H1 (cell line): Measurements from ENCODE around the gene PUS3. TPM values are rescaled to one million over a fixed set of nuclear protein-coding genes. Genes with fewer than 3 reads are reported as not detected.

Source experiments
- CTCF ChIA-PET: fragments of 300-600 bp; sonication (Branson Sonifier 250); formaldehyde crosslinking; loops from one replicate; lab custom pipeline; 2021; ENCODE audit not compliant: partially characterized antibody; lab: Charles Lee
- POLR2A ChIA-PET: fragments of 300-600 bp; sonication (Branson Sonifier 250); formaldehyde crosslinking; loops from one replicate; lab custom pipeline; 2021; ENCODE audit warnings: inconsistent platforms; ENCODE audit not compliant: partially characterized antibody; lab: Charles Lee
- DNase-seq, 2 experiments: peaks; one replicate each; pipeline versions ENCODE4 v3.0.0 to v3.0.0-alpha.2; 2010 to 2022; ENCODE audit warnings: low spot score in 2 of 2, low read depth in 1 of 2, mixed read lengths in 1 of 2
- FAIRE-seq: peaks from 2 replicates; lab custom pipeline; 2011; peaks lifted over from hg19 to GRCh38; lab: Jason Lieb, UNC
- H2AFZ ChIP-seq: 2 replicates; pipeline ENCODE4 v1.8.1; 2012; ENCODE audit warnings: low read length, inconsistent platforms
- H2AK5ac ChIP-seq: 2 replicates; pipeline ENCODE4 v1.6.1; 2013; ENCODE audit warnings: low read depth, low read length
- H2BK120ac ChIP-seq: replicated peaks from 2 replicates; pipeline ENCODE3; 2013; ENCODE audit warnings: low read depth, low read length, inconsistent platforms
- H2BK12ac ChIP-seq: 2 replicates; pipeline ENCODE4 v1.6.1; 2013; ENCODE audit warnings: low read depth, low read length
- H2BK15ac ChIP-seq: 2 replicates; pipeline ENCODE4 v1.6.1; 2013; ENCODE audit warnings: low read length
- H2BK20ac ChIP-seq: 2 replicates; pipeline ENCODE4 v1.6.1; 2013; ENCODE audit warnings: low read length
- H2BK5ac ChIP-seq: 2 replicates; pipeline ENCODE4 v1.6.1; 2013; ENCODE audit warnings: low read depth, low read length
- H3K14ac ChIP-seq: 2 replicates; pipeline ENCODE4 v1.6.1; 2013; ENCODE audit warnings: inconsistent platforms; ENCODE audit not compliant: insufficient read length
- H3K18ac ChIP-seq: 2 replicates; pipeline ENCODE4 v1.6.1; 2013; ENCODE audit warnings: low read length; ENCODE audit errors: extremely low read depth
- H3K23ac ChIP-seq: 2 replicates; pipeline ENCODE4 v1.6.1; 2013; ENCODE audit warnings: inconsistent platforms; ENCODE audit not compliant: insufficient read length
- H3K23me2 ChIP-seq: 2 replicates; pipeline ENCODE4 v1.6.1; 2013; ENCODE audit warnings: low read depth, low read length
- H3K27ac ChIP-seq: 2 replicates; pipeline ENCODE4 v1.6.1; 2011; ENCODE audit warnings: low read depth, low read length, inconsistent platforms
- H3K27me3 ChIP-seq, 4 experiments: replicated peaks in 1 of 4; 1 replicate in 1 of 4; 2 replicates in 3 of 4; pipeline versions ENCODE4 v1.6.1 to v1.8.1; 2011 to 2013; ENCODE audit warnings: low read length in 3 of 4, mild to moderate bottlenecking in 3 of 4, inconsistent platforms in 2 of 4, mixed read lengths in 2 of 4, moderate library complexity in 1 of 4; ENCODE audit not compliant: control insufficient read depth in 3 of 4, insufficient read depth in 3 of 4; ENCODE audit errors: extremely low read depth in 1 of 4
- H3K36me3 ChIP-seq, 4 experiments: 2 replicates each; pipeline versions ENCODE4 v1.6.1 to v1.8.1; 2011 to 2013; ENCODE audit warnings: mild to moderate bottlenecking in 4 of 4, low read length in 3 of 4, moderate library complexity in 2 of 4, control low read depth in 1 of 4, inconsistent platforms in 1 of 4; ENCODE audit not compliant: insufficient read depth in 4 of 4, control insufficient read depth in 2 of 4
- H3K4ac ChIP-seq: replicated peaks from 2 replicates; pipeline ENCODE3; 2013; ENCODE audit warnings: low read length, low read depth, mixed read lengths, inconsistent platforms; ENCODE audit not compliant: insufficient read length
- H3K4me1 ChIP-seq, 4 experiments: replicated peaks in 1 of 4; 1 replicate in 1 of 4; 2 replicates in 3 of 4; pipeline versions ENCODE4 v1.6.1 to v1.8.1; 2011 to 2013; ENCODE audit warnings: low read length in 3 of 4, inconsistent platforms in 2 of 4, mixed read lengths in 1 of 4; ENCODE audit not compliant: insufficient read depth in 4 of 4, control insufficient read depth in 3 of 4
- H3K4me2 ChIP-seq, 2 experiments: 2 replicates each; pipeline versions ENCODE4 v1.6.1 to v1.8.1; 2011 to 2013; ENCODE audit warnings: low read depth in 2 of 2, low read length in 2 of 2, control low read depth in 1 of 2, inconsistent platforms in 1 of 2, mild to moderate bottlenecking in 1 of 2; ENCODE audit not compliant: insufficient read depth in 1 of 2
- H3K4me3 ChIP-seq, 4 experiments: fragments of 200-600, 300-600 bp in 1 of 4; sonication (generic), shearing (Covaris generic), sonication (Bioruptor Twin) in 1 of 4; 2 replicates each; pipeline versions ENCODE4 v1.5.1 to v1.8.1; 2011 to 2016; ENCODE audit warnings: low read length in 4 of 4, low read depth in 3 of 4, control low read depth in 2 of 4, inconsistent platforms in 2 of 4, mild to moderate bottlenecking in 2 of 4, mixed read lengths in 1 of 4, moderate library complexity in 1 of 4; ENCODE audit not compliant: insufficient read depth in 2 of 4; ENCODE audit errors: extremely low read depth in 1 of 4
- H3K56ac ChIP-seq: replicated peaks from 2 replicates; pipeline ENCODE3; 2013; ENCODE audit warnings: low read depth, mild to moderate bottlenecking, mixed read lengths, low read length, inconsistent platforms; ENCODE audit not compliant: insufficient read length
- H3K79me1 ChIP-seq: 2 replicates; pipeline ENCODE4 v1.6.1; 2013; ENCODE audit warnings: low read depth, low read length, control low read depth
- H3K79me2 ChIP-seq, 2 experiments: 2 replicates each; pipeline versions ENCODE4 v1.6.1 to v1.8.1; 2012 to 2013; ENCODE audit warnings: low read length in 2 of 2, mild to moderate bottlenecking in 2 of 2, inconsistent platforms in 1 of 2; ENCODE audit not compliant: insufficient read depth in 2 of 2, control insufficient read depth in 1 of 2
- H3K9ac ChIP-seq, 4 experiments: replicated peaks in 1 of 4; 1 replicate in 1 of 4; 2 replicates in 3 of 4; pipeline versions ENCODE4 v1.6.1 to v1.8.1; 2011 to 2013; ENCODE audit warnings: low read depth in 3 of 4, low read length in 3 of 4, control low read depth in 2 of 4, mild to moderate bottlenecking in 2 of 4, moderate library complexity in 2 of 4, inconsistent platforms in 1 of 4; ENCODE audit errors: extremely low read depth in 1 of 4
- H3K9me3 ChIP-seq, 2 experiments: 2 replicates each; pipeline versions ENCODE4 v1.6.1 to v1.8.1; 2012 to 2013; ENCODE audit warnings: mild to moderate bottlenecking in 2 of 2, moderate library complexity in 2 of 2, control low read depth in 1 of 2, inconsistent platforms in 1 of 2, low read depth in 1 of 2, low read length in 1 of 2, mixed read lengths in 1 of 2; ENCODE audit not compliant: insufficient read depth in 2 of 2
- H4K20me1 ChIP-seq, 2 experiments: replicated peaks in 1 of 2; 2 replicates each; pipeline versions ENCODE3 to v1.8.1; 2011 to 2013; ENCODE audit warnings: inconsistent platforms in 2 of 2, low read length in 2 of 2, mild to moderate bottlenecking in 1 of 2; ENCODE audit not compliant: insufficient read depth in 2 of 2, control insufficient read depth in 1 of 2
- H4K5ac ChIP-seq: 2 replicates; pipeline ENCODE4 v1.6.1; 2013; ENCODE audit warnings: low read length, low read depth, mixed read lengths, inconsistent platforms; ENCODE audit not compliant: insufficient read length
- H4K8ac ChIP-seq: 2 replicates; pipeline ENCODE4 v1.8.0; 2013; ENCODE audit warnings: mild to moderate bottlenecking, moderate library complexity, low read length, inconsistent platforms; ENCODE audit not compliant: insufficient read depth; ENCODE audit errors: extremely low read depth
- H4K91ac ChIP-seq: replicated peaks from 2 replicates; pipeline ENCODE3; 2013; ENCODE audit warnings: low read length, mixed read lengths, inconsistent platforms; ENCODE audit not compliant: insufficient read length
- BRCA1 ChIP-seq: IDR thresholded peaks from 2 replicates; pipeline ENCODE4 v1.6.1; 2012; ENCODE audit warnings: low read depth, low read length, improper control_type of control experiment
- CEBPB ChIP-seq: IDR thresholded peaks from 2 replicates; pipeline ENCODE4 v1.6.1; 2012; ENCODE audit warnings: low read depth, low read length
- EGR1 ChIP-seq: IDR thresholded peaks from 2 replicates; pipeline ENCODE4 v1.6.1; 2011; ENCODE audit warnings: low read depth, low read length, borderline replicate concordance
- HDAC2 ChIP-seq, 2 experiments: fragments of 300-600 bp in 1 of 2; sonication (generic) in 1 of 2; IDR thresholded peaks; 2 replicates each; pipeline ENCODE4 v1.6.1; 2011 to 2012; ENCODE audit warnings: low read depth in 2 of 2, low read length in 2 of 2, mild to moderate bottlenecking in 2 of 2, moderate library complexity in 2 of 2, borderline replicate concordance in 1 of 2, inconsistent platforms in 1 of 2
- JUND ChIP-seq: IDR thresholded peaks from 2 replicates; pipeline ENCODE4 v1.6.1; 2011; ENCODE audit warnings: mild to moderate bottlenecking, improper control_type of control experiment, low read length
- KDM1A ChIP-seq: fragments of 200-600, 300-600 bp; sonication (generic); IDR thresholded peaks from 2 replicates; pipeline ENCODE4 v1.7.1; 2016; ENCODE audit warnings: mild to moderate bottlenecking, low read length, borderline replicate concordance
- NRF1 ChIP-seq: IDR thresholded peaks from 2 replicates; pipeline ENCODE4 v1.6.1; 2011; ENCODE audit warnings: mild to moderate bottlenecking, low read depth, low read length, improper control_type of control experiment
- SAP30 ChIP-seq: fragments of 300-600 bp; sonication (generic); IDR thresholded peaks from 2 replicates; pipeline ENCODE4 v1.7.1; 2012; ENCODE audit warnings: low read length, moderate library complexity, mild to moderate bottlenecking, inconsistent platforms; ENCODE audit not compliant: insufficient read depth, insufficient replicate concordance
- SP1 ChIP-seq: IDR thresholded peaks from 2 replicates; pipeline ENCODE4 v1.6.1; 2011; ENCODE audit warnings: low read depth, low read length
- TAF1 ChIP-seq: IDR thresholded peaks from 2 replicates; pipeline ENCODE4 v1.6.1; 2011; ENCODE audit warnings: mild to moderate bottlenecking, low read depth, low read length
- TAF7 ChIP-seq: optimal IDR thresholded peaks from 2 replicates; pipeline ENCODE3; 2011; ENCODE audit warnings: low read depth, mild to moderate bottlenecking, inconsistent platforms, low read length, moderate library complexity, borderline replicate concordance
- WGBS, 2 experiments: shearing (Covaris generic) in 1 of 2; methylation state at CpG; one replicate each; pipeline versions ENCODE4 v1.1.6 to v1.1.7; 2013 to 2015; ENCODE audit warnings: low lambda C conversion rate in 2 of 2, mixed read lengths in 2 of 2, inconsistent platforms in 1 of 2, low coverage in 1 of 2, missing lambda C conversion rate in 1 of 2; ENCODE audit not compliant: insufficient replicate concordance in 2 of 2, insufficient coverage in 1 of 2, insufficient read length in 1 of 2; ENCODE audit errors: extremely low coverage in 1 of 2, missing lambda C conversion rate in 1 of 2; 5-methylcytosine and 5-hydroxymethylcytosine counted together
- polyA plus RNA-seq, 7 experiments: library from polyadenylated mRNA; depleted of rRNA in 3 of 7; stranded (reverse) in 5 of 7; unstranded in 2 of 7; fragments of >200 nt in 5 of 7; fragments of 200-250 nt in 2 of 7; gene quantifications; 1 replicate in 5 of 7; 2 replicates in 1 of 7; 4 replicates in 1 of 7; pipeline versions ENCODE4 v1.2.1 to v1.2.3, GENCODE V29; 2011 to 2013; ENCODE audit warnings: missing spikeins in 2 of 7, mixed read lengths in 2 of 7
- total RNA-seq: library from RNA; stranded (reverse); fragmentation: NEBNext Ultra II Directional; extraction: Animal tissue kit (Norgen Biotek cat#: 25700); gene quantifications from 2 replicates; pipeline ENCODE4 v1.2.1, GENCODE V29; 2021
- TF ChIP-seq, protein P1 (sequence below): IDR thresholded peaks from 2 replicates; pipeline ENCODE4 v1.6.1; 2012; ENCODE audit warnings: inconsistent platforms
- TF ChIP-seq, protein P2 (sequence below): IDR thresholded peaks from 2 replicates; pipeline ENCODE4 v1.6.1; 2011; ENCODE audit warnings: low read length, improper control_type of control experiment

Gene PUS3
- total and polyA plus RNA-seq, 2 of the 8 experiments (the other 6 are each of a cell fraction or from before 2014, with no cell fraction given), result 8.7 to 22.6 TPM

DNA sequence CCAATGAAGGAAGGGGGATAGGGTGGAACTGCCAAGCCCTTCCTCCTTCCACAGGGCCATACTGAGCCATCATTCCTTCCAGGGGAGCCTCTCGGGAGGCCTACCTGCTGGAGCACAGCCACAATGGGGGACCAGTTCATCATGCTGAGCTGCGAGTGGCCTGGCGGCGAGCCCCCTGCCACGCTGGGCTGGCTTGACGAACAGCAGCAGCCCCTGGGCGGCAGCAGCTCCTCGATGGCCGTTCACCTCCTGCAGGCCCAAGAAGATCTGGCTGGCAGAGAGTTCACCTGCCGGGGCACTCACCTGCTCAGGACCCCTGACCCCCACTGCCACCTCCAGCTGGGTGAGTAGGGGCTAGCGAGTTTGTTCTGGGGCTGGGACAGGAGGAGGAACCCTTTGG, 48.7 kb upstream of the PUS3 start:
- Histone ChIP-seq H3K9me3 (no peaks in the 10 kb centered on the region), H2BK5ac (no peak overlapping the region), H2AFZ (no peak overlapping the region), H3K79me2 (no peaks in the 10 kb centered on the region), H3K56ac (no peak overlapping the region), H2BK120ac (no peak overlapping the region), H3K27me3 (no peaks in the 10 kb centered on the region), H2BK20ac (no peak overlapping the region), H4K8ac (peak overlapping the region; percentile 7; the same call in 1 of the 2 replicates), H2BK15ac (no peak overlapping the region), H2AK5ac (no peak overlapping the region), H3K4ac (no peak overlapping the region), H3K4me1 (peaks cover 0 to 2% (median 0%) of the 10 kb centered on the region in 4 experiments; a peak in 3 of 7 replicates), H3K4me2 (no peak overlapping the region), H2BK12ac (no peak overlapping the region), H4K91ac (no peak overlapping the region), H3K79me1 (no peaks in the 10 kb centered on the region), H3K4me3 (no peak overlapping the region), H3K18ac (no peak overlapping the region), H3K14ac (no peak overlapping the region), H3K27ac (no peak overlapping the region), H3K23ac (no peak overlapping the region), H3K36me3 (no peaks in the 10 kb centered on the region; a peak in 1 of 8 replicates), H3K9ac (no peak overlapping the region), H4K20me1 (no peaks in the 10 kb centered on the region), H3K23me2 (no peaks in the 10 kb centered on the region), H4K5ac (no peak overlapping the region)
- DNase-seq (no peak), FAIRE-seq (no peak)
- POLR2A ChIA-PET, result interaction anchor here (1.5 kb wide), 1 partner anchor 9 kb away, joined by 4 read pairs; no protein-coding TSS in a partner anchor
- 80% methylated on average over 10 of the region's 11 CpGs; no CpG with 5 or more reads in 1 of the 2 experiments for WGBS, 2 experiments
- CTCF ChIA-PET, result interaction anchor here (3.8 kb wide), 1 partner anchor 8 kb away, joined by 31 read pairs; no protein-coding TSS in a partner anchor
- TF ChIP-seq SP1, result no peak
- TF ChIP-seq, protein P1, sequence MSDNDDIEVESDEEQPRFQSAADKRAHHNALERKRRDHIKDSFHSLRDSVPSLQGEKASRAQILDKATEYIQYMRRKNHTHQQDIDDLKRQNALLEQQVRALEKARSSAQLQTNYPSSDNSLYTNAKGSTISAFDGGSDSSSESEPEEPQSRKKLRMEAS, result no peak
- TF ChIP-seq HDAC2 (IDR thresholded peaks at IDR 0.05; ENCODE audit: borderline replicate concordance in 1 of 2, low read depth in 2 of 2, low read length in 2 of 2), result no peak
- no peak for TF ChIP-seq JUND
- TF ChIP-seq KDM1A, result no peak
- TF ChIP-seq, protein P2, sequence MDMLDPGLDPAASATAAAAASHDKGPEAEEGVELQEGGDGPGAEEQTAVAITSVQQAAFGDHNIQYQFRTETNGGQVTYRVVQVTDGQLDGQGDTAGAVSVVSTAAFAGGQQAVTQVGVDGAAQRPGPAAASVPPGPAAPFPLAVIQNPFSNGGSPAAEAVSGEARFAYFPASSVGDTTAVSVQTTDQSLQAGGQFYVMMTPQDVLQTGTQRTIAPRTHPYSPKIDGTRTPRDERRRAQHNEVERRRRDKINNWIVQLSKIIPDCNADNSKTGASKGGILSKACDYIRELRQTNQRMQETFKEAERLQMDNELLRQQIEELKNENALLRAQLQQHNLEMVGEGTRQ, result no peak
- TF ChIP-seq TAF7, result no peak
- no peak for TF ChIP-seq CEBPB
- TF ChIP-seq SAP30, result no peak
- no peak for TF ChIP-seq NRF1
- no peak for TF ChIP-seq TAF1
- TF ChIP-seq BRCA1, result no peak
- no peak for TF ChIP-seq EGR1
